SK-N-SH (cell line): Measurements from ENCODE around the gene EXOG.
A peak's percentile ranks its signal among the peaks of the same experiment; 100 is the strongest.

ENCODE experiments used
- CHD2 ChIP-seq: fragments of 150-350 bp; IDR thresholded peaks from 2 replicates; pipeline ENCODE4 v1.6.1; 2018; ENCODE audit warnings: low read length; ENCODE audit not compliant: partially characterized antibody
- EP300 ChIP-seq, 2 experiments: IDR thresholded peaks; 2 replicates each; pipeline versions ENCODE4 v1.4.0 to v1.6.1; 2012; ENCODE audit warnings: borderline replicate concordance in 1 of 2, low read depth in 1 of 2, low read length in 1 of 2
- NFIC ChIP-seq: IDR thresholded peaks from 2 replicates; pipeline ENCODE4 v1.4.0; 2012; ENCODE audit warnings: borderline replicate concordance
- RFX5 ChIP-seq: IDR thresholded peaks from 2 replicates; pipeline ENCODE4 v1.6.1; 2012; ENCODE audit warnings: mild to moderate bottlenecking, improper control_type of control experiment, low read length
- SMC3 ChIP-seq: IDR thresholded peaks from 2 replicates; pipeline ENCODE4 v1.6.1; 2012; ENCODE audit warnings: low read depth, low read length, improper control_type of control experiment
- USF1 ChIP-seq: IDR thresholded peaks from 2 replicates; pipeline ENCODE4 v1.4.0; 2012; ENCODE audit warnings: low read depth, borderline replicate concordance
- TF ChIP-seq, protein P1 (sequence below): fragments of 200-600 bp; sonication (generic); IDR thresholded peaks from 2 replicates; pipeline ENCODE4 v1.6.1; 2017; ENCODE audit warnings: antibody characterized with exemption, mild to moderate bottlenecking, moderate library complexity
- TF ChIP-seq, protein P2 (sequence below): fragments of 150-350 bp; IDR thresholded peaks from 2 replicates; pipeline ENCODE4 v1.6.1; 2017; ENCODE audit warnings: antibody characterized with exemption, low read length, low read depth, borderline replicate concordance

DNA sequence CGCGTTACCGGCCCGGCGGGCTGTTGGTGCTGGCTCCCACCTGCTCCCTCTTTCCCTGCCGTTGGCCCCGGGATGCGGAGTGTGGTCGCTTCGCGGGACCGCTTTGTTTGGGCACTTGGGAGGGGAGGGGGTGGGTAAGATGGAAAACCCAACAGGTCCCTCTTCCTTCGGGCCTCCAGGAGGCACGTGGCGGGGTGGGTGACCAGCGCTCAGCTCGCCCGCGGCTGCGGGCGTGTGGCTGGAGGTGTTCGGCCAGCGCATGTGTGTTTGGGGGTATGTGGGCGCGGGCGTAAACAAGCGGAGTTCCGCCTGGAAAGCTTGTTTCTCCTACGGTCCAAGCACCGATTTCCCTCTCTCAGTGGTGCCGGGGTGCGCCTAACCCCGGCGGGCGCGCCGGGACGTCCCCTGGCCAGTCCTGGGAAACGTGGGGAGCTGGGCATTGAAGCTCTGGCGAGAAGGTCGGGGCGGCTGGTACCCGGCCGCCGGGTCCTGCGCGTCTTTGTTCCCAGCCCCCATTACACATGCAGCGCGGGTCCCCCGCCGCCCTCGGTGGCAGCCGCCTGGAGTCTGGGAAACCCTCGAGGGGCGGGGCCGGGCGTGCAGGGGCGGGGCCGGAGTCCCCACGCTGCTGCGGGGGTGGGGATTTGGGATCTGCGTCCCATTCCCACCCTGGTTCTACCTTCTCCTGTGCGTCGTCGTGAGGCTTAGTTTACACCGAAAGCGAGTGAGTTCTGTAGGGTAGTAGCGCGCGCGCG is 41.1 kb upstream of the EXOG start:
- no peak for TF ChIP-seq NFIC
- 0 out of 2 replicates have a peak, but pooled peaks have one; percentile 6 for TF ChIP-seq USF1
- TF ChIP-seq, protein P1, sequence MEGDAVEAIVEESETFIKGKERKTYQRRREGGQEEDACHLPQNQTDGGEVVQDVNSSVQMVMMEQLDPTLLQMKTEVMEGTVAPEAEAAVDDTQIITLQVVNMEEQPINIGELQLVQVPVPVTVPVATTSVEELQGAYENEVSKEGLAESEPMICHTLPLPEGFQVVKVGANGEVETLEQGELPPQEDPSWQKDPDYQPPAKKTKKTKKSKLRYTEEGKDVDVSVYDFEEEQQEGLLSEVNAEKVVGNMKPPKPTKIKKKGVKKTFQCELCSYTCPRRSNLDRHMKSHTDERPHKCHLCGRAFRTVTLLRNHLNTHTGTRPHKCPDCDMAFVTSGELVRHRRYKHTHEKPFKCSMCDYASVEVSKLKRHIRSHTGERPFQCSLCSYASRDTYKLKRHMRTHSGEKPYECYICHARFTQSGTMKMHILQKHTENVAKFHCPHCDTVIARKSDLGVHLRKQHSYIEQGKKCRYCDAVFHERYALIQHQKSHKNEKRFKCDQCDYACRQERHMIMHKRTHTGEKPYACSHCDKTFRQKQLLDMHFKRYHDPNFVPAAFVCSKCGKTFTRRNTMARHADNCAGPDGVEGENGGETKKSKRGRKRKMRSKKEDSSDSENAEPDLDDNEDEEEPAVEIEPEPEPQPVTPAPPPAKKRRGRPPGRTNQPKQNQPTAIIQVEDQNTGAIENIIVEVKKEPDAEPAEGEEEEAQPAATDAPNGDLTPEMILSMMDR = no peak
- TF ChIP-seq RFX5 = no peak
- TF ChIP-seq EP300 (IDR thresholded peaks at IDR 0.05; ENCODE audit: borderline replicate concordance in 1 of 2, low read depth in 1 of 2, low read length in 1 of 2) = no peak
- no peak for TF ChIP-seq SMC3
- TF ChIP-seq, protein P2, sequence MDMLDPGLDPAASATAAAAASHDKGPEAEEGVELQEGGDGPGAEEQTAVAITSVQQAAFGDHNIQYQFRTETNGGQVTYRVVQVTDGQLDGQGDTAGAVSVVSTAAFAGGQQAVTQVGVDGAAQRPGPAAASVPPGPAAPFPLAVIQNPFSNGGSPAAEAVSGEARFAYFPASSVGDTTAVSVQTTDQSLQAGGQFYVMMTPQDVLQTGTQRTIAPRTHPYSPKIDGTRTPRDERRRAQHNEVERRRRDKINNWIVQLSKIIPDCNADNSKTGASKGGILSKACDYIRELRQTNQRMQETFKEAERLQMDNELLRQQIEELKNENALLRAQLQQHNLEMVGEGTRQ = no peak
- peak; percentile 46 for TF ChIP-seq CHD2
